Posterior cingulate gyrus (tissue), 11 donors: ENCODE data around the gene ARHGEF38.
"Not testable (repeated sequence)": the region's sequence is repeated elsewhere in the genome, so short reads cannot be mapped to it uniquely, and the experiment has no call there.

Experiments
- DNase-seq, 10 donors: peaks; one replicate each; pipeline versions ENCODE4 v3.0.0 to v3.0.0-alpha.2; 2020 to 2021; ENCODE audit warnings: mixed read lengths in 3 of 10
- intact Hi-C: fragments of 100-400 bp; cut with DNase I; formaldehyde crosslinking; loops from one replicate; pipeline ENCODE4 v1.15.1; 2023

Gene ARHGEF38

DNA sequence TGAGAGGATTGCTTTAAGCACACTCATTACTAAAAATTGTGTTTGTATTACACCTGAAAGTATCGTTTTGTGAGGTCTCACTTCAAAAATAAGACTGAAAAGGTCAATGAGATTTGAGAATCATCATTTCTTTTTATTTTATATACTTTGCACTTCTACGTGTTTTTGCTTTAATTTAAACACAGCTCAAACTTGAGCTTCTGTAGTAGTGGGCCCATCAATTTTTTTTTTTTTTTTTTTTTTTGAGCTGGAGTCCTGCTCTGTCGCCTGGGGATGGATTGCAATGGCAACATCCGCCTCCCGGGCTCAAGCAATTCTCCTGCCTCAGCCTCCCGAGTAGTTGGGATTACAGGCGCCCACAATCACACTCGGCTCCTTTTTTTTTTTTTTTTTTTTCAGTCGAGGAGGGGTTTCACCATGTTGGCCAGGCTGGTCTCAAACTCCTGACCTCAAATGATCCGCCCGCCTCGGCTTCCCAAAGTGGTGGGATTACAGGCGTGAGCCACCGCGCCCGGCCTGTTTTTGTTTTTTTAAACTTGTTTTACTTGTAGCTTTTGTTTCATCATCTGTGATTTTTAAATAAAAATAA lies 157.7 kb downstream of the ARHGEF38 start:
- intact Hi-C loops: no loop called here
- peak in 1 of 10 donors; percentile 62 for DNase-seq

DNA sequence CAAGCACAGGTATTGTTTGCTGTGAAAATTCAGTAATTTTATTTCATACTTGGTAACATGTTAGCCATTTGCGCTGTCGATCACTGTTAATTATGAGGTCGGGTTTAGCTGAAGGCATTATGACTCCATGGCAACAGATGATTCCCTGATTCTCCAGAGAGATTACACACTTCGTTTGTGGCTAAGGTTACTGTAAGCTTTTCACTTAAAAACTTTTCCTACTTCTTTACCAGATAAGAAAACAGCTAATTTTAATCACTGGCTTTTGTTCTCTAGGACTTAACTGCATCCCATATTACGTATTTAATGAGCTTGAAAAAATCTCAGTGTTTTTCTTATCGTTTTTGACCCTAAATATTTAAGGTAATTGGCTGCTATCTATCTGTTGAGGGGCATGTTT lies 158.3 kb downstream of the ARHGEF38 start:
- DNase-seq: no peak
- intact Hi-C loops: no loop called here

GRCh38 chr4:105712766-105713165 lies 160.3 kb downstream of the ARHGEF38 start:
- intact Hi-C loops: no loop called here

DNA sequence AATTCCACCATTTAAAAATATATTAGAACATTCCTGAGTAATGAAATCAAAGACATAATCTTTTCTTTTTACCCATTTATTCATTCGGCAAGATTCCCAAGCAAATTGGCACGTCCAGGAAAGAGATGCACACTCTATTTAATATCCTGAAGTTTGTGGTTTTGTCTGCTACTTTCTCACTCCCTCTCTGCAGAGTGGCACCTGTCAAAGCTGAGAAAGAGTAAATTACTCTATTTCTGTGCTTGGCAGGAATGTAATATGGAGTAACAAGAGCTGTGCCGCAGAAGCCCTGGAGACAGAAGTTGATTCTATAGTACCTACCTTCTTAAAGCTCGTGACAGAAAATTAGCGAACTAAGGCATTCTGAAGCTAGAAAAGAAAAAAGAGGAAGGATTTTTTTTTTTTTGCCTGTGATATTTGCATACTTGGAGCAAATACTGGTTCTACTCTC lies 161.7 kb downstream of the ARHGEF38 start:
- no peak for DNase-seq
- intact Hi-C loops: no loop called here

More at GRCh38 chr4:105712766-105713165, 160.3 kb downstream of the ARHGEF38 start:
- no peak for DNase-seq

GRCh38 chr4:105714932-105715331 lies 162.5 kb downstream of the ARHGEF38 start:
- no peak for DNase-seq
- intact Hi-C loops: no loop called here

GRCh38 chr4:105715692-105716278 lies 163.4 kb downstream of the ARHGEF38 start:
- no peak for DNase-seq
- intact Hi-C loops: no loop called here

DNA sequence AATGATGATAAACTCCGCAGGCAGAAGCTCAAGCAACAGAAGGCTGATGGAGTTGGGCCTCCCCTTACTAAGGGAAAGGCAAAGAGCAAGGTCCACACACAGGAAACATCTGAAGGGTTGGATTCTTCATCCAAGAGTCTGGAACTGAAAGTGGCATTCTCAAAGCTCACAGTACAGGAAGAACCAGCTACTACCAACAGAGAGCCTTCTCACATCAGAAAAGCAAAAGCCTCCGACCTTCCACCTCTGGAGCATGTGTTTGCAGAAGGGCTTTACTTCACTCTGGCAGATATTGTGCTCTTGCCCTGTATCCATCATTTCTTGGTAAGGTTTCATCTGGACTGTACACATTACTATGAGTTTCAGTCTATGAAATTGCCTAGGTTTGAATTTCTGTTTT lies 166.8 kb downstream of the ARHGEF38 start:
- DNase-seq: no peak
- intact Hi-C loops: no loop called here

DNA sequence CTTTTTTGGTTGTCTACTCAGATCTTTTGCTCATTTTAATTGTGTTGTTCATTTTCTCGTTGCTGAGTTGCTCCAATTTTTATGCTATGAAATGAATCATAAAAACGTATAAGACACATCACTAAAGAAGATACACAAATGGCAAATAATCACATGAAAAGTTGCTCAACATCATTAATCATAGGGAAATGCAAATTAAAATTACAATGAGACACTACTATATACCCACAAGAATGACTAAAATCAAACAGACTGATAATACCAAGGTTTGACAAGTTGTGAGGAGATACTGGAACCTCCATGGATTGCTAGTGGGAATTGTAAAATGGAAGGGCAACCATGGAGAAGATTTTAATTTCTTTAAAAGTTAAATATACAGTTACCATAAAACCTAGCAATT lies 173.2 kb downstream of the ARHGEF38 start:
- intact Hi-C loops: no loop called here
- no peak for DNase-seq

- DNase-seq, intact Hi-C loops: not testable (repeated sequence)
These were observed 177.5 kb downstream of the ARHGEF38 start for GRCh38 chr4:105729895-105730294.
